ENCODE measurements around the gene MFGE8.

The MFGE8 gene

GRCh38 chr15:88897456-88898194 is 15.6 kb downstream of the MFGE8 start:
- peak; percentile 37 to 72 (median 56) for DNase-seq

- no peak for DNase-seq
Measured at GRCh38 chr15:88897142-88897455, 16.1 kb downstream of the MFGE8 start.

GRCh38 chr15:88896333-88897033 is 16.7 kb downstream of the MFGE8 start:
- DNase-seq, result no peak

GRCh38 chr15:88894819-88895767 is 18.1 kb downstream of the MFGE8 start, which contains the start of gene HAPLN3:
HAPLN3 (minus strand) TSS chr15:88895544; CDS start chr15:88887298, 8,246 bp downstream.
- DNase-seq, result peak; percentile 13 to 41 (median 31)

GRCh38 chr15:88894348-88894818 is 18.8 kb downstream of the MFGE8 start:
- peak; percentile 72 to 78 (median 76) for DNase-seq

GRCh38 chr15:88891540-88892254 is 21.5 kb downstream of the MFGE8 start:
- no peak for DNase-seq

- DNase-seq, result no peak
Measured at GRCh38 chr15:88890495-88890894, 22.7 kb downstream of the MFGE8 start.

- DNase-seq, result no peak
Measured at GRCh38 chr15:88888719-88889118, 24.5 kb downstream of the MFGE8 start.

- no peak for DNase-seq
Measured at GRCh38 chr15:88887068-88887580, 26.1 kb downstream of the MFGE8 start.

- DNase-seq, result no peak
Measured at GRCh38 chr15:88882785-88883184, 30.4 kb downstream of the MFGE8 start.

GRCh38 chr15:88881775-88882174 is 31.4 kb downstream of the MFGE8 start:
- no peak for DNase-seq

- DNase-seq, result no peak
Measured at GRCh38 chr15:88880944-88881740, 32.0 kb downstream of the MFGE8 start.

- DNase-seq, result no peak
Measured at GRCh38 chr15:88878720-88879184, 34.4 kb downstream of the MFGE8 start.

GRCh38 chr15:88877906-88878305 is 35.3 kb downstream of the MFGE8 start:
- no peak for DNase-seq

GRCh38 chr15:88877415-88877814 is 35.8 kb downstream of the MFGE8 start:
- no peak for DNase-seq

- no peak for DNase-seq
Measured at GRCh38 chr15:88876573-88876972, 36.6 kb downstream of the MFGE8 start.

- DNase-seq, result no peak
Measured at GRCh38 chr15:88874684-88875083, 38.5 kb downstream of the MFGE8 start.

- DNase-seq, result no peak
Measured at GRCh38 chr15:88874275-88874674, 38.9 kb downstream of the MFGE8 start.

GRCh38 chr15:88873786-88874185 is 39.4 kb downstream of the MFGE8 start:
- DNase-seq, result no peak

- no peak for DNase-seq
Measured at GRCh38 chr15:88872706-88873105, 40.5 kb downstream of the MFGE8 start.

GRCh38 chr15:88872106-88872505 is 41.1 kb downstream of the MFGE8 start:
- no peak for DNase-seq
